Heart left ventricle (tissue), 16 donors: Measurements from ENCODE around the gene HOXC5. TPM values are rescaled to one million over a fixed set of nuclear protein-coding genes. Genes with fewer than 3 reads are reported as not detected.
A peak's percentile ranks its signal among the peaks of the same experiment; 100 is the strongest.

Source experiments
- ATAC-seq, 4 donors: fragments of 200-7000 bp; cut with Tn5 transposase; one replicate each; pipeline ENCODE4 v1.9.1; 2020 to 2022; ENCODE audit warnings: moderate library complexity in 4 of 4, mild to moderate bottlenecking in 3 of 4, moderate number of reproducible peaks in 1 of 4
- DNase-seq, 5 donors: peaks; one replicate each; pipeline ENCODE4 v3.0.0-alpha.2; 2020
- H3K27ac ChIP-seq, 12 donors: fragments of 200-600 bp; sonication (generic) in 4 of 12; one replicate each; pipeline versions ENCODE4 v1.5.0 to v1.8.0; 2016 to 2022; ENCODE audit warnings: mild to moderate bottlenecking in 2 of 12
- H3K27me3 ChIP-seq, 9 donors: fragments of 200-600 bp; sonication (generic) in 2 of 9; one replicate each; pipeline versions ENCODE4 v1.5.1 to v1.8.0; 2016 to 2022; ENCODE audit warnings: mild to moderate bottlenecking in 3 of 9
- H3K36me3 ChIP-seq, 9 donors: fragments of 200-600 bp; sonication (generic) in 2 of 9; one replicate each; pipeline versions ENCODE4 v1.5.0 to v1.8.0; 2018 to 2022; ENCODE audit warnings: mild to moderate bottlenecking in 2 of 9
- H3K4me1 ChIP-seq, 12 donors: fragments of 200-600 bp; sonication (generic) in 4 of 12; one replicate each; pipeline versions ENCODE4 v1.5.0 to v1.8.0; 2016 to 2022; ENCODE audit warnings: mild to moderate bottlenecking in 3 of 12
- H3K4me3 ChIP-seq, 12 donors: fragments of 200-600 bp; sonication (generic) in 4 of 12; one replicate each; pipeline versions ENCODE4 v1.5.0 to v1.8.0; 2017 to 2022; ENCODE audit warnings: mild to moderate bottlenecking in 9 of 12, moderate library complexity in 4 of 12
- H3K9me3 ChIP-seq, 12 donors: fragments of 200-600 bp; sonication (generic) in 4 of 12; one replicate each; pipeline versions ENCODE4 v1.5.0 to v1.8.0; 2016 to 2022; ENCODE audit warnings: mild to moderate bottlenecking in 1 of 12
- POLR2A ChIP-seq, 2 donors: fragments of 450-650 bp; IDR thresholded peaks; one replicate each; pipeline ENCODE4 v1.6.1; 2017; ENCODE audit warnings: antibody characterized with exemption in 2 of 2, mild to moderate bottlenecking in 2 of 2, moderate library complexity in 2 of 2
- WGBS, 4 donors: extraction: QIAGEN DNeasy Blood & Tissue Kit in 2 of 4; methylation state at CpG; one replicate each; pipeline versions ENCODE4 v1.1.5 to v1.1.7; 2013 to 2018; 5-methylcytosine and 5-hydroxymethylcytosine counted together
- intact Hi-C, 10 donors: fragments of 100-400 bp; cut with DNase I; formaldehyde crosslinking; loops; one replicate each; pipeline versions ENCODE4 v1.11.1 to v1.14.2; 2022
- polyA plus RNA-seq, 2 donors: library from polyadenylated mRNA; stranded (reverse); fragments of 200-250 nt; gene quantifications; one replicate each; pipeline ENCODE4 v1.2.3, GENCODE V29; 2013
- total RNA-seq, 9 donors: library from RNA; depleted of rRNA in 2 of 9; stranded (reverse); fragments of >200 nt in 2 of 9; fragmentation: NEBNext Ultra II Directional in 3 of 9; extraction: Animal tissue kit (Norgen Biotek cat#: 25700) in 3 of 9; gene quantifications; one replicate each; pipeline versions ENCODE4 v1.1.0 to v1.2.4, GENCODE V29; 2016 to 2023
- TF ChIP-seq, protein P1 (sequence below), 12 donors: fragments of 200-600 bp; sonication (generic) in 4 of 12; IDR thresholded peaks; one replicate each; pipeline versions ENCODE4 v1.5.0 to v1.8.0; 2018 to 2022; ENCODE audit warnings: antibody characterized with exemption in 12 of 12, mild to moderate bottlenecking in 5 of 12
- donor health status: ischemic (EF 13 %, LVEDD 7.1; RV severe dilation, severe dysfunction).
- donor health status: healthy with polysubstance abuse.
- donor health status: DM: no; HTN: yes; CAD: no.
- donor health status: DM: no; HTN: no; CAD: no.
- donor health status: ischemic (EF 25% LVEDD 6.9; RV normal size, moderate dysfunction).
- donor health status: ischemic (EF 25% LVEDD 5.7; RV mildly dilated, moderate dysfunction).
- donor health status: healthy.
- donor health status: DM: yes; HTN: yes; CAD: no.
- donor health status: ischemic (EF 35%, LVEDD 5.7; RV mildly dilated, moderate dysfunction).
- donor health status: nonischemic (EF 11% LVEDD 7.7; RV severe dilation, severe dysfunction).
- donor health status: DM: yes; HTN: yes; CAD: no.
- donor health status: PGD.
- donor health status: ischemic (EF 29% LVEDD 5.4; RV normal size, mild dysfunction).
- donor health status: nonischemic (EF 23%, LVEDD 6.1; RV moderate dilation, normal function).

Gene HOXC5
- total and polyA plus RNA-seq, 11 donors, result not detected

DNA sequence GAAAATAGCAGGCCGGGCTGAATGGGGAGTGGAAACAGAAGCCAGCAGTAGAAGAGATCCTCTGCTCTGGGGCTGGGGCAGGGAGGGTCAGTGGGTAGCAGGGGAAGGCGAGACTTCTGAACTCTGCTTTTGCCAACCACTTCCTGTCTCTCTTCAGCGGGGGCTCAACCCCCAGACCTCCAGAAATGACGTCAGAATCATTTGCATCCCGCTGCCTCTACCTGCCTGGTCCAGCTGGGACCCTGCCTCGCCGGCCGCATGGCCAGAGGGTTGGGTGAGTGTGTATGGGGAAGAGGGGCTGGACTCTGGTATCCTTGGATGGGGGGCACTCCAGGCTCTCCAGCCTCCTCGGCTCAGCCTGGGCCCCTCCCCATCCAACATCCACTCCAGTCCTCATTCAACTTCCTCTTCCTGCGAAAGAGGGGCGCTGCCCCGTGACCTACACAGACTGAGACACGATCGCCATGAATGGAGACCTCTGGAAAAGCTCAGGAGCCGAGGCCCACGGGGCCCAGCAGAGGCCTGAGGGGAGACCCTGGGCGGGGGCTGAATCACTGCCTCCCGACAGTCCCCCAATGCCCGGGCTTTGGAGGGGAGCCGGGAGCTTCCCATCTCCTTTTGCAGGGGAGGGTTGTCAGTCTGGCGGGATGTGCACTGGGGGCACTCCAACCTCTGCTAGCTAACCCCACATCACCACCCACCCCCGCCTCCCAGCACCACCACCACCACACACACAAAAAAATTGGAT is 20.3 kb downstream of the HOXC5 start:
- Histone ChIP-seq H3K27ac (peak overlapping the region in 2 of 12 donors; percentile 22 to 24), H3K4me1 (peaks cover 0 to 12% (median 1%) of the 10 kb centered on the region in 12 donors), H3K4me3 (peak overlapping the region; percentile 9 to 55 (median 44)), H3K9me3 (no peaks in the 10 kb centered on the region), H3K36me3 (no peaks in the 10 kb centered on the region), H3K27me3 (peaks cover 43 to 99% (median 93%) of the 10 kb centered on the region in 9 donors)
- intact Hi-C loops, result no loop called here
- no peak for TF ChIP-seq POLR2A (IDR thresholded peaks at IDR 0.05)
- TF ChIP-seq, protein P1, sequence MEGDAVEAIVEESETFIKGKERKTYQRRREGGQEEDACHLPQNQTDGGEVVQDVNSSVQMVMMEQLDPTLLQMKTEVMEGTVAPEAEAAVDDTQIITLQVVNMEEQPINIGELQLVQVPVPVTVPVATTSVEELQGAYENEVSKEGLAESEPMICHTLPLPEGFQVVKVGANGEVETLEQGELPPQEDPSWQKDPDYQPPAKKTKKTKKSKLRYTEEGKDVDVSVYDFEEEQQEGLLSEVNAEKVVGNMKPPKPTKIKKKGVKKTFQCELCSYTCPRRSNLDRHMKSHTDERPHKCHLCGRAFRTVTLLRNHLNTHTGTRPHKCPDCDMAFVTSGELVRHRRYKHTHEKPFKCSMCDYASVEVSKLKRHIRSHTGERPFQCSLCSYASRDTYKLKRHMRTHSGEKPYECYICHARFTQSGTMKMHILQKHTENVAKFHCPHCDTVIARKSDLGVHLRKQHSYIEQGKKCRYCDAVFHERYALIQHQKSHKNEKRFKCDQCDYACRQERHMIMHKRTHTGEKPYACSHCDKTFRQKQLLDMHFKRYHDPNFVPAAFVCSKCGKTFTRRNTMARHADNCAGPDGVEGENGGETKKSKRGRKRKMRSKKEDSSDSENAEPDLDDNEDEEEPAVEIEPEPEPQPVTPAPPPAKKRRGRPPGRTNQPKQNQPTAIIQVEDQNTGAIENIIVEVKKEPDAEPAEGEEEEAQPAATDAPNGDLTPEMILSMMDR (IDR thresholded peaks at IDR 0.05), result no peak
- 1 to 7% (median 4%) methylated on average over 20 to 22 of the region's 22 CpGs for WGBS, 4 donors
- peak; percentile 13 to 44 (median 24) for ATAC-seq
- DNase-seq, result no peak

DNA sequence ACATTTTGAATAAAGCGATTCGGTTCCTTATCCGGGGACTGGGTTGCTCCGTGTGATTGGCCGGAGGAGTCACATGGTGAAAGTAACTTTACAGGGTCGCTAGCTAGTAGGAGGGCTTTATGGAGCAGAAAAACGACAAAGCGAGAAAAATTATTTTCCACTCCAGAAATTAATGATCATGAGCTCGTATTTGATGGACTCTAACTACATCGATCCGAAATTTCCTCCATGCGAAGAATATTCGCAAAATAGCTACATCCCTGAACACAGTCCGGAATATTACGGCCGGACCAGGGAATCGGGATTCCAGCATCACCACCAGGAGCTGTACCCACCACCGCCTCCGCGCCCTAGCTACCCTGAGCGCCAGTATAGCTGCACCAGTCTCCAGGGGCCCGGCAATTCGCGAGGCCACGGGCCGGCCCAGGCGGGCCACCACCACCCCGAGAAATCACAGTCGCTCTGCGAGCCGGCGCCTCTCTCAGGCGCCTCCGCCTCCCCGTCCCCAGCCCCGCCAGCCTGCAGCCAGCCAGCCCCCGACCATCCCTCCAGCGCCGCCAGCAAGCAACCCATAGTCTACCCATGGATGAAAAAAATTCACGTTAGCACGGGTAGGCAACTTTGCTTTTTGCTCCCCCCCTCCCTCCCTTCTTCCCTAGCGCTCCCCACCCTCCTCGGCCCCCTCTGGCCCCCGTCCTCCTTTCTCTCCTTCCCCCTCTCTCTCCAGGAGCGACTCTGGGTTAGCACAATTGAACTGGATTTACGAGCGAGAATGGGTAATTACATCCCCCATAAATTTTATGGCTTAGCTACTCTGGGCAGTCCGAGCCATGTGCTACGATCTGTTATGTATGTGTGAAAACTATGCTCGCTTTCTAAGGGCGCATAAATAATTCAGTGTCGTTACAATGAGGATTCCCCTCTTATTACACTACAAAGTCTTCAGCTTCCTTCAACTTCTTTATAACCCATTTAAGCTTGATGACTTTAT is 21.2 kb downstream of the HOXC5 start, which contains the start of gene HOXC4:
Gene HOXC4 (plus strand): TSS at position 85 of the 991 bp plus-strand sequence. CDS start 88 bp downstream, at position 173.
- Histone ChIP-seq H3K27ac (peak within 1 kb of the TSS in 2 of 12 donors; percentile 22 to 24), H3K36me3 (no peaks in the 10 kb centered on the region), H3K27me3 (peaks cover 40 to 98% (median 92%) of the 10 kb centered on the region in 9 donors), H3K4me1 (peaks cover 0 to 12% (median 1%) of the 10 kb centered on the region in 12 donors), H3K4me3 (peak within 1 kb of the TSS; percentile 9 to 55 (median 44)), H3K9me3 (no peaks in the 10 kb centered on the region)
- WGBS, 4 donors, result 3 to 5% (median 3%) methylated on average over 31 to 52 of the region's 52 CpGs
- no peak for DNase-seq
- intact Hi-C loops, result no loop called here
- ATAC-seq, result peak; percentile 26 to 52 (median 37)
- TF ChIP-seq POLR2A (IDR thresholded peaks at IDR 0.05), result no peak
- TF ChIP-seq, protein P1 (IDR thresholded peaks at IDR 0.05), result no peak

DNA sequence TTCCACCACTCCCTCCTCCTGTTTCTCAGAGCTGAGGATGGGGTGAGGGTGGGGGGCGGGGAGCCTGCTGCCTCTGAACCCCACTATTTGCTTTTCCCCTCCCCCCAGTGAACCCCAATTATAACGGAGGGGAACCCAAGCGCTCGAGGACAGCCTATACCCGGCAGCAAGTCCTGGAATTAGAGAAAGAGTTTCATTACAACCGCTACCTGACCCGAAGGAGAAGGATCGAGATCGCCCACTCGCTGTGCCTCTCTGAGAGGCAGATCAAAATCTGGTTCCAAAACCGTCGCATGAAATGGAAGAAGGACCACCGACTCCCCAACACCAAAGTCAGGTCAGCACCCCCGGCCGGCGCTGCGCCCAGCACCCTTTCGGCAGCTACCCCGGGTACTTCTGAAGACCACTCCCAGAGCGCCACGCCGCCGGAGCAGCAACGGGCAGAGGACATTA is 21.9 kb downstream of the HOXC5 start:
- intact Hi-C loops, result no loop called here
- H3K4me3 ChIP-seq, result peak overlapping the region in 5 of 12 donors; percentile 44 to 55 (median 52)
- TF ChIP-seq, protein P1 (IDR thresholded peaks at IDR 0.05), result no peak
- no peaks in the 10 kb centered on the region for H3K9me3 ChIP-seq
- peaks cover 39 to 99% (median 92%) of the 10 kb centered on the region in 9 donors for H3K27me3 ChIP-seq
- WGBS, 4 donors, result 8 to 14% (median 14%) methylated on average over 24 of the region's 24 CpGs
- H3K4me1 ChIP-seq, result peaks cover 0 to 12% (median 1%) of the 10 kb centered on the region in 12 donors
- DNase-seq (no peak), ATAC-seq (no peak)
- no peak overlapping the region for H3K27ac ChIP-seq
- no peaks in the 10 kb centered on the region for H3K36me3 ChIP-seq
